ENCODE data around the gene KRT222.

Gene KRT222

GRCh38 chr17:40614431-40615067, 50.4 kb downstream of the KRT222 start:
- DNase-seq: no peak

GRCh38 chr17:40613467-40614154, 51.4 kb downstream of the KRT222 start:
- DNase-seq: no peak

GRCh38 chr17:40612599-40613244, 52.3 kb downstream of the KRT222 start:
- peak; percentile 86 for DNase-seq

GRCh38 chr17:40611840-40612474, 53.0 kb downstream of the KRT222 start:
- no peak for DNase-seq

- DNase-seq: no peak
Observed at GRCh38 chr17:40610359-40610758, 54.6 kb downstream of the KRT222 start.

- DNase-seq: peak; percentile 44
Observed at GRCh38 chr17:40608061-40608581, 56.9 kb downstream of the KRT222 start.

GRCh38 chr17:40607641-40608040, 57.3 kb downstream of the KRT222 start:
- peak; percentile 51 for DNase-seq

- DNase-seq: no peak
Observed at GRCh38 chr17:40606548-40607353, 58.2 kb downstream of the KRT222 start.

GRCh38 chr17:40605306-40605705, 59.7 kb downstream of the KRT222 start:
- DNase-seq: peak; percentile 57
